Activated CD4-positive, CD25-positive, alpha-beta regulatory T cell treated with anti-CD3 and anti-CD28 coated beads, Interleukin-2, amount 50 U/mL, for 16 hours (primary cell): ENCODE data around the gene NPHP4.

ENCODE experiments used
- DNase-seq: peaks from one replicate; pipeline ENCODE4 v3.0.0-alpha.2; 2020; ENCODE audit warnings: low read depth, low spot score

NPHP4 gene

GRCh38 chr1:5992026-5992813 lies at the start of gene NPHP4:
Gene NPHP4, minus strand, starts transcription at chr1:5992425. Its CDS starts 6,136 bp downstream, at chr1:5986289.
- DNase-seq = peak; percentile 99

DNA sequence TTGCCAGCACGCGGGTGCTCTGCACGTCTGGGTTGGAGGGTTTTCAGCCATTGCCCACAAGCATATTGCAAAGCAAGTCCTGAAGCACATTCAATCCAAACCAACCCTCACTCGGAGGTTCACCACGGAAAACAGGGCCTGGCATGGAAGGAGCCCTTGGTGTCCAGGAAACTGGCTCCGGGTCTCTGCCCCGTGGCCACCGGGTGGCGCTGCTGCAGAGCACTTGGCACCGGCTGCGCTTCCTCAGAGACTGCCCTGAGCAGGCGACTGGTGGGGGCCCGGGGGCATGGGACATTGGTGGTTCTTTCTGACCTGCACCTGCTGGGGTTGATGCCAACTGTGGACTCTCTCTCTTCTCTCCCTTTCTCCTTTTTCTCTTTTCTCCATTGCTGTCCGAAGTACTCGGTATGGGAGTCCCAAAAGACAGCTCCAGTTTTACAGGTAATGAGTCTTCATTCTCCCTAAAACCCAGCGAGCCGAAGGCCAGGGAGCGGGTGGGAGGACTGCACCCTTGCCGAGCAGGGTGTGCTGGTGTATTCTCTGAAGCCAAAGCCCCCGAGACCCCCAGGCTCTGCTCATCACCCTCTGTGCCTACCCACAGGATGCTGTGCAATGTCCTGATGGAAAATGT lies 49.3 kb upstream of the NPHP4 start:
- DNase-seq = no peak

GRCh38 chr1:6040861-6041415 lies 48.7 kb upstream of the NPHP4 start:
- DNase-seq = no peak

DNA sequence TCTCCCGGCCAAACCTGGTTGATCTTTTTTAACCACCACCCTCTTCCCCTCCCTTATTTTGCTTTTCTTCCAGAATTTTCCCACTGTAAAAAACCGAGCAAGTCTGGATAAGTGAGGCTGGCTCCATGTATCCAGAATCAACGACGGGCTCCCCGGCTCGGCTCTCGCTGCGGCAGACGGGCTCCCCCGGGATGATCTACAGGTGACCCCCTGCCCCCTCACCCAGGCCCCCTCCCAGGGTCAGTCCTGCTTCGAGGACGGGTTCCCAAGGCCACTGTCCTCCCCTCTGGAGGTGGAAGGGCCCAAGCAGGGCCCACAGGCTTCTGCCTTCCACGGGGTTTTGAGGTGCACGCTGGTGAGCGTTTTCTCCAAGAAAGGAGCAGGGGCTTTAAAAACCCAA lies 48.2 kb upstream of the NPHP4 start:
- no peak for DNase-seq

DNA sequence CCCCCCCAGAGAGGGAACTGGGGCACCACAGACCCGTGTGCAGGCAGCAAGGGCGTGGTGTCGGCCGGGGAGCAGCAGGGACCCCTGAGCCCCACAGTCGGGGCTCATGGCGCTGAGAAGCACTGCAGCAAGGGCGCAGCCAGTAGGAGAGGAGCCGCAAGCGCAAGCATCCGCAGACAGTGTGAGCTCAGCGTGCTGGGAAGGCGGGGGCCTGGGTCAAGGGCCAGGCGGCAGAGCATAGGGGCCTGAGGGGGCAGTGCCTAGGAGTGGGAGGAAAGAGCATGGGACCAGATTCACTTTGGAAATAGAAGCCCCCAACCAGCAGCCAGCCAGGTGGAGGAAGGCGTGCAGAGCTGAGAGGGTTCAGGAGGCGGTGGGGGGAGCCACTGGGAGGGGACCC lies 46.8 kb upstream of the NPHP4 start:
- no peak for DNase-seq

DNA sequence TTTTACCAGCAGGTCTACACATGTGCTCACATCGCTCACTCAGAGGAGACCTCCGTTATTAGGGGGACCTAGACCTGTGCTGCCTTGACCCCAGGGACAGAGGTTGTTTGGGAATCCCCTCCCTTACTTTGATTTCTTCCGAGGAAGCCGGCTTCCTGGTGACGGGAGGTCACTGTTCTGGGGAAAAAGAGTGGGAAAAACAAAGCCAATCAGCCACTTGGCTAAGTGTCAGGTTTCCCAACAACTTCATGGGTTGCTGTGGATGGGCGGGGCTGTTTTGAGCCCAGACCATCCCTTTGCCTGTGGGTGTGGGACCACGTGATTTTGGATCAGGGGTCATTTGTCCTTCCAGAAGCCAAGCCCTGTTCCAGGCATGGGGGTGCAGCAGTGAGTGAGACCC lies 46.4 kb upstream of the NPHP4 start:
- DNase-seq = no peak

GRCh38 chr1:6037338-6037762 lies 45.1 kb upstream of the NPHP4 start:
- no peak for DNase-seq

GRCh38 chr1:6035719-6036118 lies 43.5 kb upstream of the NPHP4 start:
- no peak for DNase-seq

GRCh38 chr1:6035303-6035702 lies 43.1 kb upstream of the NPHP4 start:
- no peak for DNase-seq

DNA sequence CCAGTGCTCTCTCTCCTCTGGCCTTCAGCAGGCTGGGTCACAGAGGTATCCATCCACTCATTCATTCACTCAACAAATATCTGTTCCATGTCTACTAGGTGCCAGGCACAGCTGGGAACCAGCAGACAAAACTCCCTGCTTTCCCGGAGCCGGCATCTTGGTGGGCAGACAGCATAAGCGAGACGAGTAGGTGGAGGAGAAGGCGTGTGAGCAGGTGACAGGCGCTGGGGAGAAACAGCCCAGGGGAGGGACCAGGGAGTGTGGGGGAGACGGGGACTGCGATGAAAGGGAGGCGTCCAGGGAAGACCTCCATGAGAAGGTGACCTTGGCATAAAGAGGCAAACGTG lies 42.5 kb upstream of the NPHP4 start:
- no peak for DNase-seq

DNA sequence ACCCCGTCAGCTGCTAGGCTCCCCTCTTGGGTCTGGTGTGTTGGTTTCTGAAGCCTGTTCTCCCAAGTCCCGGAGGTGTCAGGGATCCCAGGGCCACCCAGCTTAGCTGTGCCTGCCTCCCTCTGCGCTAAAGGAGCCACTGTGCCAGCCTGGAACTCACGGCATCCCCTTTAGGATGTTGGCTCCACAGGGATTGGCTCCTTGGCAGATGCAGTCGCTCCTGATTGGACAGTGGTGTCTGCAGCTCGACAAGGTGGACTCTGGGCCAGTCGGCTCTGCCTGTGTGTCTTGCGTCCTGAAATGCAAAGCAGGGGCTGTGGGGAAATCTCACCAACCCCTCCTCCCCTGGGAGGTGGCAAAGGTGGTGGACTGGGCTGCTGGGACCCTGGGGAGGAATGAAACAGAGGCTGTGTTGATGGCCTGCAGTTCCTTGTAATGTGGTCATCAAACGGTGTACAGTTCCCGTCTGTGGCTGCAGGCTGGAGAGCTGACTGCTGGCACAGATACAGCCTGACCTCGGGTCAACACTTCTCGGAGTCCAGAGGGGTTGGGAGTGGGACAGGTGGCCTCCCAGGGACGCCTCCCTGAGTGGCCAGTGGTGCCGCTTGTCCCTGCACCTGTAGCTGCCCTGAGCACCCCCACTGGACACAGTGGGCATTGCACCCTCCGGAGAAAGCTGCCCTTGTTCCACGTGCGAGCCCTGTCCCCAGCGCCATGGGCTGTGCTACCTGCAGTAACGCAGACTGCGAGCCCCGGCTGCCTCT lies 41.9 kb upstream of the NPHP4 start:
- DNase-seq = no peak

GRCh38 chr1:6033124-6033523 lies 40.9 kb upstream of the NPHP4 start:
- no peak for DNase-seq

GRCh38 chr1:6030547-6031261 lies 38.5 kb upstream of the NPHP4 start:
- no peak for DNase-seq

GRCh38 chr1:6030132-6030531 lies 37.9 kb upstream of the NPHP4 start:
- DNase-seq = no peak

- no peak for DNase-seq
These were observed 37.1 kb upstream of the NPHP4 start for GRCh38 chr1:6029351-6029750.

GRCh38 chr1:6028042-6028850 lies 36.0 kb upstream of the NPHP4 start:
- DNase-seq = peak; percentile 40

GRCh38 chr1:6027591-6027990 lies 35.4 kb upstream of the NPHP4 start:
- no peak for DNase-seq

GRCh38 chr1:6026095-6026809 lies 34.0 kb upstream of the NPHP4 start:
- peak; percentile 88 for DNase-seq

DNA sequence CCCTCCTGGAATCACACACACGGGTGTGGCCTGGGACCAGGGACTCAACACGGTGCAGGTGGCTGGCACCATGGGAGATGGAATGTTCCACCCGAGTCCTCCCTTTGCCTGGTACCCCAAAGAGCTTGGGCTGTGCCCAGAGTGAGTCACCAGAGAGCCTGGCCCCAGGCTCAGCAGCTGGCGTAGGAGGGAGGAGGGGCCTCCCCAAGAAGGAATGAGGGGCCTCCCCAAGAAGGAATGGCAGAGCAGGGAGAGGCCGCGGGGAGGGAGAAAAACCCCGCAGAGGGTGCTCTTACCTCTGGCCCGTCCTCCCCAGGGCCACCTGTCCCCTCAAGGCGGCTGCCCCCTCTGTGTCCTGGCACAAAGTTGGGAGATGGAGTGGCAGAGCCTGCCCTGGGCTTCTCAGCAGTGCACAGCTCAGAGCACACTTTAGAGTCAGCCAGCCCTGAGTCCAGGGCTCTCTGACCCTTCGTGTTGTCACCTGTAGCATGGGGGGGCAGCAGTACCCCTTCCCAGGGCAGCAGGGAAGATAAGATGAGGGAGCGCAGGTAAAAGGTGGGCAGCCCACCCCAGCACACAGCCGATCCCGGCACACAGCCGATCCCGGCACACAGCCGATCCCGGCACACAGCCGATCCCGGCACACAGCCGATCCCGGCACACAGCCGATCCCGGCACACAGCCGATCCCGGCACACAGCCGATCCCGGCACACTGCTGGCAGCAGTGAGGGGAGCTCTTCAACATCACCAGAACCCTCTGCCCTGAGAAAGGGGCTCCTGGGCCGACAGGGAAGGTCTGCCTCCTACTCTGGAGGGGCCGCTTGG lies 33.3 kb upstream of the NPHP4 start:
- DNase-seq = no peak
